HepG2 (cell line): ENCODE measurements around the gene MEG3. TPM values are rescaled to one million over a fixed set of nuclear protein-coding genes. Genes with fewer than 3 reads are reported as not detected.

Experiments used
- ATAC-seq: fragments of 200-7000 bp; cut with Tn5 transposase; 3 replicates; pipeline ENCODE4 v1.9.1; 2020; ENCODE audit warnings: mild to moderate bottlenecking, moderate library complexity
- BruUV-seq: library from RNA; stranded (reverse); fragments of 400-500 nt; replicated peaks from 2 replicates; lab custom pipeline; 2021; lab: Mats Ljungman, UMichigan
- CTCF ChIA-PET: fragments of 300-600 bp; formaldehyde crosslinking; extraction: SDS; loops from one replicate; lab custom pipeline; 2021; ENCODE audit warnings: low total read pairs, inconsistent platforms, low intra/inter-chr PET ratio; lab: Yijun Ruan, JAX
- POLR2A ChIA-PET: fragments of 350-600 bp; sonication (Branson Sonifier 250); formaldehyde crosslinking; loops from one replicate; lab custom pipeline; 2020; ENCODE audit warnings: antibody characterized with exemption, inconsistent platforms; lab: Yijun Ruan, JAX
- DNase-seq: peaks from one replicate; pipeline ENCODE4 v3.0.0-alpha.2; 2015; ENCODE audit warnings: low spot score
- FAIRE-seq: peaks from 3 replicates; lab custom pipeline; 2011; peaks lifted over from hg19 to GRCh38; lab: Jason Lieb, UNC
- H2AFZ ChIP-seq: one replicate; pipeline ENCODE4 v1.6.1; 2011; ENCODE audit warnings: low read length, inconsistent platforms
- H3K27ac ChIP-seq: fragments of 300-600 bp; 3 replicates; pipeline ENCODE4 v1.8.0; 2011; ENCODE audit warnings: mixed run types, mild to moderate bottlenecking, mixed read lengths, low read length, inconsistent platforms; ENCODE audit not compliant: insufficient read depth; ENCODE audit errors: extremely low read length
- H3K27me3 ChIP-seq, 2 experiments: fragments of 200-600 bp in 1 of 2; 2 replicates in 1 of 2; 3 replicates in 1 of 2; pipeline versions ENCODE4 v1.6.0 to v1.8.0; 2011; ENCODE audit warnings: low read length in 2 of 2, mild to moderate bottlenecking in 2 of 2, moderate library complexity in 2 of 2, inconsistent platforms in 1 of 2; ENCODE audit not compliant: insufficient read depth in 2 of 2, control insufficient read depth in 1 of 2
- H3K36me3 ChIP-seq, 2 experiments: fragments of 200-600 bp in 1 of 2; replicated peaks in 1 of 2; 2 replicates in 1 of 2; 3 replicates in 1 of 2; pipeline versions ENCODE4 v1.5.1 to v1.8.0; 2011; ENCODE audit warnings: low read length in 2 of 2, inconsistent platforms in 1 of 2; ENCODE audit not compliant: insufficient read depth in 2 of 2, control insufficient read depth in 1 of 2
- H3K4me1 ChIP-seq: 2 replicates; pipeline ENCODE4 v1.5.1; 2012; ENCODE audit warnings: low read length, inconsistent platforms; ENCODE audit not compliant: insufficient read depth
- H3K4me2 ChIP-seq: 2 replicates; pipeline ENCODE4 v1.6.0; 2011; ENCODE audit warnings: low read depth, low read length, inconsistent platforms
- H3K4me3 ChIP-seq, 3 experiments: fragments of 200-600 bp in 1 of 3; sonication (generic), shearing (Covaris generic) in 1 of 3; replicated peaks in 1 of 3; 2 replicates each; pipeline ENCODE4 v1.5.1; 2011 to 2016; ENCODE audit warnings: low read length in 3 of 3, inconsistent platforms in 2 of 3, low read depth in 2 of 3, mild to moderate bottlenecking in 2 of 3, control low read depth in 1 of 3, mixed read lengths in 1 of 3; ENCODE audit not compliant: insufficient read depth in 1 of 3
- H3K79me2 ChIP-seq: one replicate; pipeline ENCODE4 v1.6.1; 2011; ENCODE audit warnings: low read length, inconsistent platforms; ENCODE audit not compliant: insufficient read depth
- H3K9ac ChIP-seq: 2 replicates; pipeline ENCODE4 v1.6.0; 2011; ENCODE audit warnings: mild to moderate bottlenecking, low read depth, low read length, inconsistent platforms; ENCODE audit not compliant: insufficient read depth
- H3K9me3 ChIP-seq: 2 replicates; pipeline ENCODE4 v1.5.1; 2012; ENCODE audit warnings: mild to moderate bottlenecking, low read length
- H4K20me1 ChIP-seq: 2 replicates; pipeline ENCODE4 v1.6.0; 2011; ENCODE audit warnings: inconsistent platforms, mild to moderate bottlenecking, low read length, moderate library complexity; ENCODE audit not compliant: insufficient read depth
- ARID2 ChIP-seq: sonication (generic); formaldehyde crosslinking; IDR thresholded peaks from 2 replicates; pipeline ENCODE4 v1.8.1; 2022; ENCODE audit warnings: mild to moderate bottlenecking, missing genetic modification reagents, borderline replicate concordance
- FOXA3 ChIP-seq: IDR thresholded peaks from 2 replicates; pipeline ENCODE4 v1.6.1; 2016; ENCODE audit warnings: missing genetic modification reagents, missing compliant biosample characterization
- GTF2F1 ChIP-seq: fragments of 150-350 bp; IDR thresholded peaks from 2 replicates; pipeline ENCODE4 v1.6.1; 2014; ENCODE audit warnings: low read length
- HOXA3 ChIP-seq: sonication (generic); formaldehyde crosslinking; IDR thresholded peaks from 2 replicates; pipeline ENCODE4 v1.5.0; 2020; ENCODE audit warnings: missing genetic modification reagents
- POGZ ChIP-seq: sonication (generic); formaldehyde crosslinking; IDR thresholded peaks from 2 replicates; pipeline ENCODE4 v1.4.0; 2020; ENCODE audit warnings: mild to moderate bottlenecking, missing genetic modification reagents
- RERE ChIP-seq: IDR thresholded peaks from 2 replicates; pipeline ENCODE4 v1.6.1; 2016; ENCODE audit warnings: low read depth, missing genetic modification reagents, missing compliant biosample characterization
- TRIM22 ChIP-seq: fragments of 450-650 bp; IDR thresholded peaks from 2 replicates; pipeline ENCODE4 v1.6.1; 2017
- ZNF326 ChIP-seq: sonication (generic); formaldehyde crosslinking; IDR thresholded peaks from 2 replicates; pipeline ENCODE4 v1.4.0; 2020; ENCODE audit warnings: missing genetic modification reagents, borderline replicate concordance
- ZNF431 ChIP-seq: sonication (generic); formaldehyde crosslinking; IDR thresholded peaks from 2 replicates; pipeline ENCODE4 v1.9.0; 2022; ENCODE audit warnings: missing genetic modification reagents, low read depth, mild to moderate bottlenecking, borderline replicate concordance
- ZNF607 ChIP-seq: sonication (generic); formaldehyde crosslinking; IDR thresholded peaks from 2 replicates; pipeline ENCODE4 v1.5.1; 2020; ENCODE audit warnings: missing genetic modification reagents, mild to moderate bottlenecking, borderline replicate concordance
- WGBS: methylation state at CpG from one replicate; pipeline ENCODE4 v1.1.6; 2017; ENCODE audit warnings: low lambda C conversion rate; 5-methylcytosine and 5-hydroxymethylcytosine counted together
- in situ Hi-C: cut with HindIII; loops from 2 replicates; pipeline ENCODE4 v1.10.0; 2017; ENCODE audit warnings: low pct_unique_long_range_greater_than_20kb; ENCODE audit not compliant: extremely low pct_ligation_motif_present
- intact Hi-C: fragments of 100-400 bp; cut with micrococcal nuclease; formaldehyde crosslinking; loops from one replicate; pipeline ENCODE4 v1.10.0; 2022; ENCODE audit not compliant: unreplicated experiment
- polyA plus RNA-seq, 8 experiments: library from polyadenylated mRNA; depleted of rRNA in 3 of 8; stranded (reverse) in 7 of 8; unstranded in 1 of 8; fragments of >200 nt; fragmentation: Illumina TruSeq in 4 of 8; extraction: Trizol in 4 of 8; gene quantifications; 2 replicates each; pipeline versions ENCODE4 v1.2.1 to v1.2.3, GENCODE V29; 2011 to 2016; ENCODE audit warnings: low read depth in 4 of 8, missing spikeins in 1 of 8, mixed read lengths in 1 of 8; ENCODE audit not compliant: insufficient read depth in 1 of 8
- total RNA-seq, 5 experiments: library from RNA; depleted of rRNA; stranded (reverse); fragments of >200 nt; fragmentation: Illumina TruSeq; extraction: Trizol; gene quantifications; 2 replicates each; pipeline ENCODE4 v1.2.3, GENCODE V29; 2016; ENCODE audit warnings: low read depth in 1 of 5
- TF ChIP-seq, protein P1 (sequence below): sonication (generic); formaldehyde crosslinking; IDR thresholded peaks from 2 replicates; pipeline ENCODE4 v1.4.0; 2020; ENCODE audit warnings: mild to moderate bottlenecking, missing genetic modification reagents, borderline replicate concordance

Gene MEG3
- total and polyA plus RNA-seq, 2 of the 13 experiments (the other 11 are each of a cell fraction or from before 2014, with no cell fraction given): 0.17 TPM; not detected in 1

DNA sequence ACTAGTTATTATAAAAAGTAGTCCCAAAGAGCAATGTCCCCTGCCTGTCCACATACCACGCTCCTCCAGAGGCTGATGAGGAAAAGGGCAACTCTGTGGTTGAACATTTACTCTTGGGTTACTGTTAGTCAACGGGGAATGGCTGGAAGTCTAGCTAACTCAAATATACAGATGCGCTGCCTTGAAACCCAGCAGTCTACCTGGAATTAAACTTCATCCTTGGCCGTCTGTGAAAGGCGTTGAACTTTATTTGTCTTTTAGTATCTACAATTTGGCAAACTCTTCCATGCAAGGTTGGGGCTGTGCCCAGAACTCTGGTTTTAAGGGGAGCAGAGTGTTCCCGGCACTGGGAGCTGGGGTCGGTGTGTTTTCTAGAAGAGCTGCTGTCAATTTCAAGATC, 3.9 kb upstream of the MEG3 start:
- FAIRE-seq (peak; percentile 94), ATAC-seq (peak; percentile 73), DNase-seq (peak; percentile 84)
- Histone ChIP-seq H4K20me1 (no peaks in the 10 kb centered on the region), H3K4me1 (peaks cover 71% of the 10 kb centered on the region), H3K9me3 (peaks cover 4% of the 10 kb centered on the region; the same call in 1 of the 2 replicates), H3K36me3 (no peaks in the 10 kb centered on the region), H3K4me2 (peak overlapping the region; percentile 71), H3K27me3 (no peaks in the 10 kb centered on the region), H3K79me2 (no peaks in the 10 kb centered on the region), H3K4me3 (peak overlapping the region in 2 of 3 experiments; percentile 11 to 27; a peak in 3 of 6 replicates), H3K27ac (peak overlapping the region; percentile 87), H3K9ac (peak overlapping the region; percentile 50; the same call in 1 of the 2 replicates), H2AFZ (no peak overlapping the region)
- intact Hi-C loops (no loop called here), in situ Hi-C loops (no loop called here)
- BruUV-seq: no TSS peak
- CTCF ChIA-PET: no interaction called here
- POLR2A ChIA-PET: interaction anchor here (0.6 to 3.2 kb wide), 13 partner anchors 13 to 467 kb away, joined by 3 to 22 read pairs (median 3); no protein-coding TSS in a partner anchor
- 7% methylated on average over 7 of the region's 7 CpGs for WGBS
- TF ChIP-seq ZNF431 (CRISPR knock-in tag) (no peak), ARID2 (CRISPR knock-in tag) (no peak), ZNF607 (0 out of 2 replicates have a peak, but pooled peaks have one; percentile 46), RERE (CRISPR knock-in tag) (no peak), FOXA3 (no peak), POGZ (peak; percentile 21; the same call in 1 of the 2 replicates), TRIM22 (no peak), GTF2F1 (no peak), HOXA3 (CRISPR knock-in tag) (peak; percentile 27; the same call in 1 of the 2 replicates), ZNF326 (no peak)
- TF ChIP-seq, protein P1, sequence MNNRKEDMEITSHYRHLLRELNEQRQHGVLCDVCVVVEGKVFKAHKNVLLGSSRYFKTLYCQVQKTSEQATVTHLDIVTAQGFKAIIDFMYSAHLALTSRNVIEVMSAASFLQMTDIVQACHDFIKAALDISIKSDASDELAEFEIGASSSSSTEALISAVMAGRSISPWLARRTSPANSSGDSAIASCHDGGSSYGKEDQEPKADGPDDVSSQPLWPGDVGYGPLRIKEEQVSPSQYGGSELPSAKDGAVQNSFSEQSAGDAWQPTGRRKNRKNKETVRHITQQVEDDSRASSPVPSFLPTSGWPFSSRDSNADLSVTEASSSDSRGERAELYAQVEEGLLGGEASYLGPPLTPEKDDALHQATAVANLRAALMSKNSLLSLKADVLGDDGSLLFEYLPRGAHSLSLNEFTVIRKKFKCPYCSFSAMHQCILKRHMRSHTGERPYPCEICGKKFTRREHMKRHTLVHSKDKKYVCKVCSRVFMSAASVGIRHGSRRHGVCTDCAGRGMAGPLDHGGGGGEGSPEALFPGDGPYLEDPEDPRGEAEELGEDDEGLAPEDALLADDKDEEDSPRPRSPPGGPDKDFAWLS: 0 out of 2 replicates have a peak, but pooled peaks have one; percentile 49
